PC-9 (cell line): ENCODE measurements around the gene RMC1.

Experiments used
- CTCF ChIP-seq: fragments of 200-600 bp; sonication (generic); conservative IDR thresholded peaks from 2 replicates; pipeline ENCODE4 v1.6.1; 2017; ENCODE audit warnings: mixed run types, antibody characterized with exemption, mild to moderate bottlenecking, moderate library complexity
- EZH2 ChIP-seq: fragments of 200-600 bp; sonication (generic); IDR thresholded peaks from 2 replicates; pipeline ENCODE4 v1.8.0; 2017; ENCODE audit warnings: antibody characterized with exemption, low read depth

GRCh38 chr18:23578891-23579653, 75.8 kb downstream of the RMC1 start:
- TF ChIP-seq CTCF (no peak), EZH2 (no peak)
